Islet of Langerhans (tissue), 1 donor: Measurements from ENCODE around the gene RAN.
"Not testable (repeated sequence)": the region's sequence is repeated elsewhere in the genome, so short reads cannot be mapped to it uniquely, and the experiment has no call there.

ENCODE experiments used
- FAIRE-seq: peaks from one replicate; lab custom pipeline; 2011; peaks lifted over from hg19 to GRCh38; lab: Jason Lieb, UNC

RAN gene

GRCh38 chr12:130871286-130872178, at the start of gene RAN:
TSS of gene RAN (plus strand) at chr12:130872066. CDS start at chr12:130872594, 528 bp downstream.
- FAIRE-seq = no peak

GRCh38 chr12:130825771-130826150, 46.1 kb upstream of the RAN start:
- no peak for FAIRE-seq

- FAIRE-seq = no peak
These were observed 45.6 kb upstream of the RAN start for GRCh38 chr12:130826151-130826801.

GRCh38 chr12:130827432-130827831, 44.4 kb upstream of the RAN start:
- FAIRE-seq = no peak

GRCh38 chr12:130828895-130829294, 43.0 kb upstream of the RAN start:
- no peak for FAIRE-seq

- no peak for FAIRE-seq
These were observed 42.2 kb upstream of the RAN start for GRCh38 chr12:130829391-130830245.

- FAIRE-seq = no peak
These were observed 41.7 kb upstream of the RAN start for GRCh38 chr12:130830246-130830551.

GRCh38 chr12:130831246-130831645, 40.6 kb upstream of the RAN start:
- no peak for FAIRE-seq

GRCh38 chr12:130831876-130832405, 39.9 kb upstream of the RAN start:
- FAIRE-seq = no peak

GRCh38 chr12:130832561-130833209, 39.2 kb upstream of the RAN start:
- FAIRE-seq = no peak

- FAIRE-seq = no peak
These were observed 36.9 kb upstream of the RAN start for GRCh38 chr12:130835011-130835410.

GRCh38 chr12:130835436-130835835, 36.4 kb upstream of the RAN start:
- FAIRE-seq = no peak

GRCh38 chr12:130838284-130838950, 33.4 kb upstream of the RAN start:
- no peak for FAIRE-seq

- FAIRE-seq = no peak
These were observed 32.7 kb upstream of the RAN start, which contains the start of gene STX2 for GRCh38 chr12:130838951-130839769. TSS of gene STX2 (minus strand) at chr12:130839250. CDS start at chr12:130839099, 151 bp downstream.

GRCh38 chr12:130839770-130840404, 32.0 kb upstream of the RAN start:
- no peak for FAIRE-seq

- FAIRE-seq = no peak
These were observed 25.5 kb upstream of the RAN start for GRCh38 chr12:130846369-130846768.

- no peak for FAIRE-seq
These were observed 24.8 kb upstream of the RAN start for GRCh38 chr12:130847112-130847511.

GRCh38 chr12:130848105-130848504, 23.8 kb upstream of the RAN start:
- FAIRE-seq = not testable (repeated sequence)

- not testable (repeated sequence) for FAIRE-seq
These were observed 23.0 kb upstream of the RAN start for GRCh38 chr12:130848785-130849305.
